Measurements from ENCODE around the gene CYP39A1. TPM values are rescaled to one million over a fixed set of nuclear protein-coding genes. Genes with fewer than 3 reads are reported as not detected.

Gene CYP39A1
- total RNA-seq, 1 experiment from 2014 or later = not detected

DNA sequence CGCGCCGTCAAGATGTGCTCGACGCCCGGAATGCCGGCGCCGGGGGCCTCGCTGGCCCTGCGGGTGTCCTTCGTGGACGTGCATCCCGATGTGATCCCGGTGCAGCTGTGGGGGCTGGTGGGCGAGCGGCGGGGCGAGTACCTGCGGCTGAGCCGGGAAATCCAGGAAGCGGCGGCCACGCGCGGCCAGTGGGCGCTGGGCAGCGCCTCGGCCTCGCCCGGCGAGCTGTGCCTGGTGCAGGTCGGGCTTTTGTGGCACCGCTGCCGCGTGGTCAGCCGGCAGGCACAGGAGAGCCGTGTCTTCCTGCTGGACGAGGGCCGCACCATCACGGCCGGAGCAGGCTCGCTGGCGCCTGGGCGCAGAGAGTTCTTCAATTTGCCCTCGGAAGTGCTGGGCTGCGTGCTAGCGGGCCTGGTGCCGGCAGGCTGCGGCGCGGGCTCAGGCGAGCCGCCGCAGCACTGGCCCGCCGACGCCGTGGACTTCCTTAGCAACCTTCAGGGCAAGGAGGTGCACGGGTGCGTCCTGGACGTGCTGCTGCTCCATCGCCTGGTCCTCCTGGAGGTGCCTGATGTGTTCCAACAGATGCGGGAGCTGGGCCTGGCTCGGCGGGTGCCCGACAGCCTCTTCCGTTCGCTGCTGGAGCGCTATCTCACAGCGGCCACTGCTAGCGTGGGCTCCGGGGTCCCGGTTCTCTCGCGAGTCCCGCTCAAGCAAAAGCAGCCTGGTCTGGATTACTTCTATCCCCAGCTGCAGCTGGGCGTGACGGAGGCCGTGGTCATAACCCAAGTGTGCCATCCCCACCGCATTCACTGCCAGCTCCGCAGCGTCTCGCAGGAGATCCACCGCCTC lies 35.7 kb upstream of the CYP39A1 start:
- no peak overlapping the region for H3K4me3 Mint-ChIP-seq (ENCODE audit: unreplicated experiment)
- Histone ChIP-seq H3K4me1 (no peaks in the 10 kb centered on the region), H3K4me3 (ENCODE audit: low read depth, low read length) (no peak overlapping the region), H3K27me3 (replicated peaks; ENCODE audit: control insufficient read depth, insufficient read depth, low read length) (no peaks in the 10 kb centered on the region), H3K36me3 (ENCODE audit: control insufficient read depth, insufficient read depth, low read length) (no peaks in the 10 kb centered on the region), H3K9me3 (no peaks in the 10 kb centered on the region)
- intact Hi-C loops (cut with micrococcal nuclease; ENCODE audit: unreplicated experiment) = no loop called here
- no peak overlapping the region for H3K27ac Mint-ChIP-seq (ENCODE audit: unreplicated experiment)
- ChIA-PET POLR2A (no interaction called here), CTCF (no interaction called here)
- BruUV-seq (replicated peaks) = no TSS peak
- H3K9me3 Mint-ChIP-seq (ENCODE audit: unreplicated experiment) = no peaks in the 10 kb centered on the region
- no peak for TF ChIP-seq CTCF (IDR thresholded peaks at IDR 0.05; ENCODE audit: insufficient read depth in 1 of 2, low read depth in 1 of 2, low read length in 1 of 2, severe bottlenecking in 1 of 2, unreplicated experiment in 1 of 2)
- H3K27me3 Mint-ChIP-seq (ENCODE audit: insufficient read depth, unreplicated experiment) = peaks cover 11% of the 10 kb centered on the region
- no peaks in the 10 kb centered on the region for H3K4me1 Mint-ChIP-seq (ENCODE audit: low read depth, unreplicated experiment)
- no peaks in the 10 kb centered on the region for H3K36me3 Mint-ChIP-seq (ENCODE audit: insufficient read depth, unreplicated experiment)
- no peak for DNase-seq

DNA sequence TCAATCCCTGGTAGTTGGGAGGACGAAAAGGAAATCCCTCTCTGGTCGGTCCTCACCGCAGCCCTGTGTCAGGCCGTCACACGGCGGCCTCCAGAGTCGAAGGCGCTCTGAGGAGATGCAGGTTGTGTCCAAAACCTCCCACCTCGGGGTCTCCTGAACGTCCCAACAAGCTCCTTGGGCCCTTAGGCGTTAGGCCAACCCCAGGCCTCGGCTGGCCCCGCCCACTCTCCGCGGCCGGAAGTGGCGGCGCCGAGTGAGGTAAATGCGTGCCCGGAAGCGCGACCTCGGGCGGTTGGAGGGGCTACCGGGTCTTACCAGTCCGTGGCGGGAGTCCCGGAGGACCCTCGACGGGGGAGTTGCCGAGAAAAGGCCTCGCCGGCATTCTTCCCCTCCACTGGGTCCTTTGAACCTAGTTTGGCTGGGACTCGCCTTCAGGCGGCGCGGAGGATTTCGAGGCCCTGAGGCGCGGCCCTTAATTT lies 35.0 kb upstream of the CYP39A1 start, which contains the start of gene TDRD6:
TSS of gene TDRD6 (plus strand) at position 267 of the 479 bp plus-strand sequence. CDS start 244 bp downstream, outside the sequence.
- no peak for DNase-seq
- no peak within 1 kb of the TSS for H3K27ac Mint-ChIP-seq (ENCODE audit: unreplicated experiment)
- H3K9me3 ChIP-seq = no peaks in the 10 kb centered on the region
- no peaks in the 10 kb centered on the region for H3K36me3 Mint-ChIP-seq (ENCODE audit: insufficient read depth, unreplicated experiment)
- no peaks in the 10 kb centered on the region for H3K27me3 ChIP-seq (replicated peaks; ENCODE audit: control insufficient read depth, insufficient read depth, low read length)
- H3K36me3 ChIP-seq (ENCODE audit: control insufficient read depth, insufficient read depth, low read length) = no peaks in the 10 kb centered on the region
- no peak within 1 kb of the TSS for H3K4me3 ChIP-seq (ENCODE audit: low read depth, low read length)
- peaks cover 11% of the 10 kb centered on the region for H3K27me3 Mint-ChIP-seq (ENCODE audit: insufficient read depth, unreplicated experiment)
- no peaks in the 10 kb centered on the region for H3K4me1 Mint-ChIP-seq (ENCODE audit: low read depth, unreplicated experiment)
- H3K9me3 Mint-ChIP-seq (ENCODE audit: unreplicated experiment) = no peaks in the 10 kb centered on the region
- no peaks in the 10 kb centered on the region for H3K4me1 ChIP-seq
- ChIA-PET CTCF (no interaction called here), POLR2A (no interaction called here)
- no TSS peak for BruUV-seq (replicated peaks)
- TF ChIP-seq CTCF (IDR thresholded peaks at IDR 0.05; ENCODE audit: insufficient read depth in 1 of 2, low read depth in 1 of 2, low read length in 1 of 2, severe bottlenecking in 1 of 2, unreplicated experiment in 1 of 2) = no peak
- intact Hi-C loops (cut with micrococcal nuclease; ENCODE audit: unreplicated experiment) = no loop called here
- H3K4me3 Mint-ChIP-seq (ENCODE audit: unreplicated experiment) = no peak within 1 kb of the TSS

DNA sequence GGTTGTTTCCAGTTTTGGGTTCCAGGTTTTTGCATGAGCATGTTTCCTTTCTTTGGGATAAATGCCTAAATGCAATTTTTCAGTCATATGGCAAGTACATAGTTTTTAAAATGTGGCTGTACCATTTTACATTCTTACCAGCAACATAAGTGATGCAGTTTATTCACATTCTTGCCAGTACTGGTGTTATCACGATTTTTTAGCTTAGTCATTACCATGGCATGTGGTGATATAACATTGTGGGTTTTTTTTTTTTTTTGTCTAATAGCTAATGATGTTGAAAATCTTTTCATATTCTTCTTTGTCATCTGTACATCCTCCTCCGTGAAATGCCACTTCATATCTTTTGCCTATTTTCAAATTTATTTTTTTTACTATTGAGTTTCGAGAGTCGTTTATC lies 32.2 kb upstream of the CYP39A1 start:
- no peaks in the 10 kb centered on the region for H3K9me3 ChIP-seq
- ChIA-PET POLR2A (no interaction called here), CTCF (no interaction called here)
- no peaks in the 10 kb centered on the region for H3K27me3 Mint-ChIP-seq (ENCODE audit: insufficient read depth, unreplicated experiment)
- intact Hi-C loops (cut with micrococcal nuclease; ENCODE audit: unreplicated experiment) = no loop called here
- no peak for TF ChIP-seq CTCF (IDR thresholded peaks at IDR 0.05; ENCODE audit: insufficient read depth in 1 of 2, low read depth in 1 of 2, low read length in 1 of 2, severe bottlenecking in 1 of 2, unreplicated experiment in 1 of 2)
- H3K4me1 Mint-ChIP-seq (ENCODE audit: low read depth, unreplicated experiment) = no peaks in the 10 kb centered on the region
- no peaks in the 10 kb centered on the region for H3K9me3 Mint-ChIP-seq (ENCODE audit: unreplicated experiment)
- no TSS peak for BruUV-seq (replicated peaks)
- no peaks in the 10 kb centered on the region for H3K27me3 ChIP-seq (replicated peaks; ENCODE audit: control insufficient read depth, insufficient read depth, low read length)
- H3K4me3 ChIP-seq (ENCODE audit: low read depth, low read length) = no peak overlapping the region
- H3K4me3 Mint-ChIP-seq (ENCODE audit: unreplicated experiment) = no peak overlapping the region
- H3K27ac Mint-ChIP-seq (ENCODE audit: unreplicated experiment) = no peak overlapping the region
- no peaks in the 10 kb centered on the region for H3K36me3 ChIP-seq (ENCODE audit: control insufficient read depth, insufficient read depth, low read length)
- H3K36me3 Mint-ChIP-seq (ENCODE audit: insufficient read depth, unreplicated experiment) = no peaks in the 10 kb centered on the region
- DNase-seq = no peak
- no peaks in the 10 kb centered on the region for H3K4me1 ChIP-seq
